ENCODE measurements around the gene DPEP2. TPM values are rescaled to one million over a fixed set of nuclear protein-coding genes. Genes with fewer than 3 reads are reported as not detected.

Gene DPEP2
- total and polyA plus RNA-seq, 2 donors from 2014 or later: 0.99 to 3.1 TPM

- DNase-seq (peak in 1 of 5 donors; percentile 85), FAIRE-seq (no peak)
- H3K27me3 ChIP-seq (ENCODE audit: control insufficient read depth, insufficient read depth, low read length): no peaks in the 10 kb centered on the region
- no peak for TF ChIP-seq CTCF (IDR thresholded peaks at IDR 0.05; ENCODE audit: borderline replicate concordance, extremely low read depth, insufficient read depth)
- H3K9ac ChIP-seq (ENCODE audit: low read length in 3 of 3): no peak overlapping the region
- H3K36me3 ChIP-seq (ENCODE audit: control insufficient read depth in 2 of 3, insufficient read depth in 3 of 3, low read length in 3 of 3): peaks cover 0 to 42% (median 13%) of the 10 kb centered on the region in 3 donors
- intact Hi-C loops (cut with DNase I): no loop called here
- no peak overlapping the region for H3K4me3 ChIP-seq (ENCODE audit: low read length in 3 of 3)
- H3K27ac ChIP-seq (ENCODE audit: low read depth in 2 of 2, low read length in 2 of 2): no peak overlapping the region
- H3K4me1 ChIP-seq (ENCODE audit: control insufficient read depth in 2 of 3, insufficient read depth in 2 of 3, low read depth in 1 of 3, low read length in 3 of 3): no peaks in the 10 kb centered on the region
- no peaks in the 10 kb centered on the region for H3K9me3 ChIP-seq (ENCODE audit: control insufficient read depth in 2 of 3, insufficient read depth in 1 of 3, low read length in 3 of 3)
Observed at GRCh38 chr16:67951485-67951884, 47.8 kb downstream of the DPEP2 start.

- intact Hi-C loops (cut with DNase I): no loop called here
- Histone ChIP-seq H3K36me3 (ENCODE audit: control insufficient read depth in 2 of 3, insufficient read depth in 3 of 3, low read length in 3 of 3) (peaks cover 0 to 53% (median 15%) of the 10 kb centered on the region in 3 donors), H3K4me1 (ENCODE audit: control insufficient read depth in 2 of 3, insufficient read depth in 2 of 3, low read depth in 1 of 3, low read length in 3 of 3) (no peaks in the 10 kb centered on the region), H3K27me3 (ENCODE audit: control insufficient read depth, insufficient read depth, low read length) (no peaks in the 10 kb centered on the region), H3K4me3 (ENCODE audit: low read length in 3 of 3) (no peak overlapping the region), H3K27ac (ENCODE audit: low read depth in 2 of 2, low read length in 2 of 2) (no peak overlapping the region), H3K9me3 (ENCODE audit: control insufficient read depth in 2 of 3, insufficient read depth in 1 of 3, low read length in 3 of 3) (no peaks in the 10 kb centered on the region), H3K9ac (ENCODE audit: low read length in 3 of 3) (no peak overlapping the region)
- no peak for FAIRE-seq
- TF ChIP-seq CTCF (IDR thresholded peaks at IDR 0.05; ENCODE audit: borderline replicate concordance, extremely low read depth, insufficient read depth): no peak
- DNase-seq: peak in 1 of 5 donors; percentile 67
Observed at GRCh38 chr16:67950335-67950843, 48.9 kb downstream of the DPEP2 start.

DNA sequence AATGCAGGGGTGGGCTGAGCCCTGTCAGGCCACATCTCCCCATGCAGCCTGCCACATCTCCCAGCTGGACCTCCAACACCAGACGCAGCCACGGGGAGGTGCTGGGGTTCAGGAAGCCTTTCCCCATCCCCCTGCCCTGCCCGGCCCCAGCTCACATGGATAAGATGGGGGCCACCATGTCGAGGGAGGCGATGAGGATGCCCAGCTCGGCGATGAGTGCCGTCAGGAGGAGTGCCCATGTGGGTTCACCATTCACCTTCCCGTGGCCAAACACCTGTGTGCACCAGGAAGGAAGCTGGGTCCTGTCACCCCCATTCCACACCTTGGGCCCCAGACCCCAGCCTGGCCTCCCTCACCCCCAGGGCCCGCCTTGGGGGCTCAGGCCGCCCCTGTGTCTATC, 49.6 kb downstream of the DPEP2 start:
- H3K4me3 ChIP-seq (ENCODE audit: low read length in 3 of 3): no peak overlapping the region
- peaks cover 0 to 56% (median 15%) of the 10 kb centered on the region in 3 donors for H3K36me3 ChIP-seq (ENCODE audit: control insufficient read depth in 2 of 3, insufficient read depth in 3 of 3, low read length in 3 of 3)
- DNase-seq: peak in 1 of 5 donors; percentile 74
- H3K4me1 ChIP-seq (ENCODE audit: control insufficient read depth in 2 of 3, insufficient read depth in 2 of 3, low read depth in 1 of 3, low read length in 3 of 3): no peaks in the 10 kb centered on the region
- intact Hi-C loops (cut with DNase I): no loop called here
- no peak for FAIRE-seq
- no peak for TF ChIP-seq CTCF (IDR thresholded peaks at IDR 0.05; ENCODE audit: borderline replicate concordance, extremely low read depth, insufficient read depth)
- H3K27ac ChIP-seq (ENCODE audit: low read depth in 2 of 2, low read length in 2 of 2): no peak overlapping the region
- H3K9ac ChIP-seq (ENCODE audit: low read length in 3 of 3): no peak overlapping the region
- no peaks in the 10 kb centered on the region for H3K27me3 ChIP-seq (ENCODE audit: control insufficient read depth, insufficient read depth, low read length)
- no peaks in the 10 kb centered on the region for H3K9me3 ChIP-seq (ENCODE audit: control insufficient read depth in 2 of 3, insufficient read depth in 1 of 3, low read length in 3 of 3)

DNA sequence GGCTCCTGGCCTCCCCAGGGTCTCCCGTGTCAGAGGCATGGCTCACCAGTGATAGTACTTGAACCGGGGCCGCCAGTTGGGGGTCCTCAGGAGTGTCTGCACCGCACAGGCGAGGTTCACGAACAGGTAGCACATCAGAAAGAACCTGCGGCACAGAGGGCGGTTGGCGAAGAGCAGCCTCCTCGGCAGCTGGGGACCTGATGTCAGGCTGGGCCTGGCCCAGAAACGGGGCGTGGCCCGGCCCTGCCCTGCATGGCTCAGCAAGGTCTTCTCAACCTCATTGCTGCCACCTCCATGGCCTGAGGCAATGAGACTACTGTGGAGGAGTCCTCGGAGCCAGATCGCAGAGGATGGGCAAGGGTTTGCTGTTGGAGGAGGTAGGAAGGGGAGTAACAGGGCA, 51.3 kb downstream of the DPEP2 start:
- no peak for DNase-seq
- H3K27me3 ChIP-seq (ENCODE audit: control insufficient read depth, insufficient read depth, low read length): no peaks in the 10 kb centered on the region
- no peak overlapping the region for H3K4me3 ChIP-seq (ENCODE audit: low read length in 3 of 3)
- H3K4me1 ChIP-seq (ENCODE audit: control insufficient read depth in 2 of 3, insufficient read depth in 2 of 3, low read depth in 1 of 3, low read length in 3 of 3): no peaks in the 10 kb centered on the region
- no peak for TF ChIP-seq CTCF (IDR thresholded peaks at IDR 0.05; ENCODE audit: borderline replicate concordance, extremely low read depth, insufficient read depth)
- H3K36me3 ChIP-seq (ENCODE audit: control insufficient read depth in 2 of 3, insufficient read depth in 3 of 3, low read length in 3 of 3): peaks cover 0 to 51% (median 13%) of the 10 kb centered on the region in 3 donors
- intact Hi-C loops (cut with DNase I): no loop called here
- no peak for FAIRE-seq
- H3K9me3 ChIP-seq (ENCODE audit: control insufficient read depth in 2 of 3, insufficient read depth in 1 of 3, low read length in 3 of 3): no peaks in the 10 kb centered on the region
- no peak overlapping the region for H3K9ac ChIP-seq (ENCODE audit: low read length in 3 of 3)
- H3K27ac ChIP-seq (ENCODE audit: low read depth in 2 of 2, low read length in 2 of 2): no peak overlapping the region
